HG02840 (cell line): ENCODE data around the gene TMED8.
"Not testable (repeated sequence)": the region's sequence is repeated elsewhere in the genome, so short reads cannot be mapped to it uniquely, and the experiment has no call there.

ENCODE experiments used
- ATAC-seq: cut with Tn5 transposase; IDR thresholded peaks from one replicate; pipeline ENCODE4 v1.9.1; 2021; ENCODE audit warnings: mild to moderate bottlenecking, moderate library complexity, moderate number of reproducible peaks; ENCODE audit not compliant: unreplicated experiment, low FRiP score

TMED8 gene

DNA sequence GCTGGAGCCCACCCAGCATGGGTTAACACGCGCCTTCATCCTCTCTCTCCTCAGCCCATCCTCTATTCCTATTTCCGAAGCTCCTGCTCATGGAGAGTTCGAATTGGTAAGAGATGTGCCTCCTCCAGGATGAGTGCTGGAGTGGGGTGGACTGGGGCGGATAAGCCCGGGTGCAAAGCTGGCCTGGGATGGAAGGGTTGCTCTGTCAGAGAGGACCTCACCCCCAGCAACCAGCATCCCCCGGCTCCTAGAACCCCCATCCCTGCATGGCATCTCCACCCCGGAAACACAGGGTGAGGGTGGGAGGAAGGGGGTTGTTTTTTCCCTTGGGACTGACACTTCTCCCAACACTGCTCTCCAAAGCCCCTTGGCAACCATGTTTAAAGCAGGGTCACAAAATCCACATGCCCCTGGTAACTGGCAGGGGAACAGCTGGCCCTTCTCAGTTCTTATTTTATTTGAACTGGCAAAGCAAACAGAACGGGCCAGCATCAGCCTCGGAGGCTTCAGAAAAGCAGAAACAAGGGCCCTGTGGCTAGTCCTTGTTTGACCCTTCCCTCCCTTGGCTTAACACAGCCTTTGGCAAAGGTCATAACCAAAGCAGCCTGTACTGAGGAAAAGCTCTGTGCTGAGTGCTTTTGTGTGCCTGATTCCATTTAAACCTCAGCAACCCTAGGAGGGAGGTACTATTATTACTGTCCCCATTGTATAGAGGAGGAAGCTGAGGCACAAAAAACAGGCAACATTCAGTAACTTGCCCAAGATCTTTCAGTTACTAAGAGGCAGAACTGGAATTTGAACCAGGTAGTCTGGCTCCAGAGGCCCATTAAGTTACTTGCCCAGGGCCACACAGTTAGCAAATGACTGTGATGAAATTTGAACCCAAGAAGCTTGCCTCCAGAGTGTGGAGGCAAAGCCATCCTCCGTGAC lies 51.8 kb downstream of the TMED8 start:
- ATAC-seq: no peak

DNA sequence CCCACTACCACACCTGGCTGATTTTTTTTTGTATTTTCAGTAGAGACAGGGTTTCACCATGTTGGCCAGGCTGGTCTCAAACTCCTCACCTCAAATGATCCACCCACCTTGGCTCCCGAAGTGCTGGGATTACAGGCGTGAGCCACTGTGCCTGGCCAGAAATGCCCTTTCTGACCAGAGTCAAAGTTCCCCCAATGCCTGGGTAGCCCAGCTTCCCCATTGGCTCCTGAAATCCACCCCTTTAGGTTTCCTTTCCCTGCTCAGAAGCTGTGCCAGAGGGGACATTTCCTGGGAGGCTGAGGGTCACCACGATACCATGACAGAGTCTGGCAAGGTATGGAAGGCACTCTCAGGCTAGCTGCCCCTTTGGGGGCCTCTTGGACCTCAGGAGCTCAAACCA lies 52.6 kb downstream of the TMED8 start:
- ATAC-seq: no peak

DNA sequence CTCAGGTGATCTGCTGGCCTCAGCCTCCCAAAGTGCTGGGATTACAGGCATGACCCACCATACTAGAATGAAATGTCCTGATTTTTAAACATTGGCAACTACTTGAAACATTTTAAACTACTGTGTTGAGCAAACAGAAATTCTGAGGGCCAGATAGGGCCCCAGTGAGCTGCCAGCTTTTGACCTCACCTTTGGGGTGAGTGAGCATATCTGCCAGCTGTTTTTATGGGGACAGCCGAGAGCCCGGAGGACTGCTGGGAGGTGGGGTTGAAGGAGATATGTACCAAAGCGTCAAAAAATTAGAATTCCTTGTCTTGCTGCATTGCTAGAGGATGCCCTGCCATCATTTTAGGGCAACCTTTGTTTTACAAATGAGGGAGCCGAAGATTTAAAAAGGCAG lies 53.3 kb downstream of the TMED8 start:
- ATAC-seq: no peak

DNA sequence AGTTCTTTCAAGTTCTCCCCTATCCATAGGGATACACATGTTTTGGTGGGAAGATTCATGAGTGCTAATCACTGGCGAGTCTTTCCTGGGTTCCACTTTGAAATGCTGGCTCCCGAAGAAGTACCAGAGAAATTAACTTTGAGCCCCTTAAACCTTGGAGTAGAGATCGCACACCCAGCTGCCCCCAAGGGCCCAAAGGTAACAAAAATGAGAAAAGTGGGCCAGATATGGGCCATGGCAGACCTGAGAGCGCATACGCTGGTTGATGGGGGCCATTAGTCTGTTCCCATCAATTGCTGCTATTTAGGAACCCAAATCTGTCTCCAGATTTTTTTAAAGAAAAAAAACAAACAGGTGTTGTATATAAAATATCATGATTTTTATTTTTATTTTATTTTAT lies 53.9 kb downstream of the TMED8 start:
- ATAC-seq: no peak

DNA sequence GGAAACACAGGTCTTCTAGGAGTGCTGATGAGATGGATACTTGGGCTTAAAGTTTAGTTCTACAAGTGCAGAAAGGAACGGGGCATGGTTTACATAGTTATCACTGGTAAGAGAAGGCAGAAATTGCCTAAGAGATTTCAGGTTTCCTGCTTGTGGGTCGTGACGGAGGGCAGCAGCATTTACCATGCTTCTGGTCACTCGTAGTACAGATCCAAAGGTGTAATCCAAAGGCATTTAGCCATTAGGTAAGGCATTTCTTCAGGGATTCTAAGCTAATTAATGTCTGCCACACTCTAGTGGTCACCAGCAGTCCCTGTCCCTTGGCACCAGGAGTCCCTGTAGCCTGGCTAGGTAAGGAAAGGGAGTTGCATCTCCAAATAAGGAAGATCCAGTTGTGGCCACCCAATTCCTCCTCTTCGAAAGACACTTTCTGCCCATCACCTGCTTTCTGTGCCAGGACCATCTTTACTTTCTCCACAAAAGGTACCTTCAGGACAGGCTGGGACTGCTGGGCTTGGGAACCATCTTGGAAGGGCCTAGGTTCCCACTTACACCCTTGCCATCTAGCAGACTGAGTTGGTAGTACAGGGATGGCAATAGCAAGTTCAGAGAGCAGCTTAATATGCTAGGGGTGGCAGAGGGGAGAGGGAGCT lies 54.5 kb downstream of the TMED8 start:
- no peak for ATAC-seq

DNA sequence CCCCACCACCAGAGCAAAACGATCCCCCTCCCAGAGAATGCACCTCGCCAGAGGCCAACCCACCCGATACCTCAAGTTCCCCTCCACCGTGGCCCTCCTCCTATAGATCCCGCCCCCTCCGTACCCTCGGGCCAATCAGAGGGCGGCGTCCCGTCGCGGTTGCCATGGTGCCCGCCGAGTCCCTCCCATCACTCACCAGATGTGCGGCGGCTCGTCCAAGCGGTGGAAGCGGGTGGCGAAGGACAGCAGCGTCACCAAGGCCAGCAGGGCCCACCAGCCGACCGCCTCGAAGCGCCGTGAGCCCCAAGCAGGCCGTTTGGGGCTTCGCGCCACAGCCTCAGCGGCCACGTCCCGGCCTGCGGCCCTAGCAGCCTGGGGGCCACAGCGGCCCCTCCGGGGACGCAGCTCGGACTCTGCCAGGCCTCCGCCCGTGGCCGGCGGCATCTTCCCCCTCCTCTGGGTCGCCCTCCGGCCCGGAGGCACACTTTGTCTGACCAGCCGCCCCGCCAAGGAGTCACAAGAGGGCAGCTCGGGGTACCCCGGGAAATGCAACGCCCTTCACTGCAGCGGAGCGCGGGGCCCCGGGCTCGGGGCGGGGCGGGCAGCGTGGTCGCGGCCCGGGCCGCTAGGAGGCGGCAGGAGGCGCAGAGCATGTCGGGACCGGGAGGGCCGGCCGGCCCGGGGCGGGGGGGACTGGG lies 56.5 kb downstream of the TMED8 start, which contains the start of gene POMT2:
Gene POMT2 (minus strand): TSS at position 646 of the 698 bp plus-strand sequence. CDS start 202 bp downstream, at position 444.
- peak; percentile 64 for ATAC-seq

DNA sequence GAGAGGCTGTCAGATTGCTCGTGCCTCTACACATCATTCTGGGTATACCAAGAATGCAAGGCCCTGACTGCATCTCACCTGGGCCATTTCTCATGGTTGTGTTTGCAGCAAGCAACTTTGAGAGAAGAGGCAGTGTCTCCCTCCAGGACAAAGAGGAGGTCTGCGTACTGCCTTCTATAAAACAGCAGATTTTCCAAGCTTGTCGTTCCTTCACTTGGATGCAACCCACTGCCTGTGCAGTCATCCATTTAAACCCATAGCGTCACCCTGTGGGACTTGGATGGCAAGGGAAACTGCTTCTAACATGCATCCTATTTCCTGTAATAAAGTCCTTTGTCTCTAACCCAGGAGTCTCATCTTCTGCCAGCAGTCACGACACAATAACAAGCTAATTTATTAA lies 57.5 kb downstream of the TMED8 start:
- ATAC-seq: no peak

DNA sequence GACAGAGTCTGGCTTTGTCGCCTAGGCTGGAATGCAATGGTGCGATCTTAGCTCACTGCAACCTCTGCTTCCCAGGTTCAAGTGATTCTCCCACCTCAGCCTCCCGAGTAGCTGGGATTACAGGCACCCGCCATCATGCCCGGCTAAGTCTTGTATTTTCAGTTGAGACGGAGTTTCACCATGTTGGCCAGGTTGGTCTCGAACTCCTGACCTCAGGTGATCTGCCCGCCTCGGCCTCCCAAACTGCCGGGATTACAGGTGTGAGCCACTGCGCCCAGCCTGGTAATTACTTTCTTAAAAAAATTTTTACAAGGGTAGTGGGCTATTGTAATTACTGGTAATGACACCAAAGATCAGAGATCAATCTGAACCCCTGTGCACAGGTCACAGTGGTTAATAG lies 58.1 kb downstream of the TMED8 start:
- ATAC-seq: not testable (repeated sequence)

DNA sequence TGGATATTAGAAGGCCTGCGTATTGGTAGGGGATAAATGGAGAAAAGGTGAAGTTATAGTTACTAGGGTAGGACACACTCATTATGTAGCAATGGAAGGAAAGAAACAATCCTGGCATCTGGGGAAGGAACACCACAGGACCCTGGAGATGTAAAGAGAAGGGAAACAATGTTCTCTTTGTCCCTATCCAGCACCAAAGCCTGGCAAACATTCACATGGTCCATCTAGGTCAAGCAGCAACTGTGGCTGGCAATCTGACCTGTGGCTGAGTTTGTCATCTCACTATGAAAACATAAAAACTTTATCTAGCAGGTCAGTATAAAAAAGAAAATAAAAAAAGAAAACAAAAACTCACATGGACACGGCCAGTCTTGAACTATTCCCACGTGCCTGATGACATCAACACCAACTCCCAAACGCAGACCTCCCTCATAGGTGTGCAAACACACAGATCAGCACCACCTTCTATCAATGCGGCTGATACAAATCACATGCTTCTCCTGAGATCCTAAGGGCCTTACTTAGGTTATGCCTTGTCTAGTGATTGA lies 58.8 kb downstream of the TMED8 start:
- no peak for ATAC-seq

DNA sequence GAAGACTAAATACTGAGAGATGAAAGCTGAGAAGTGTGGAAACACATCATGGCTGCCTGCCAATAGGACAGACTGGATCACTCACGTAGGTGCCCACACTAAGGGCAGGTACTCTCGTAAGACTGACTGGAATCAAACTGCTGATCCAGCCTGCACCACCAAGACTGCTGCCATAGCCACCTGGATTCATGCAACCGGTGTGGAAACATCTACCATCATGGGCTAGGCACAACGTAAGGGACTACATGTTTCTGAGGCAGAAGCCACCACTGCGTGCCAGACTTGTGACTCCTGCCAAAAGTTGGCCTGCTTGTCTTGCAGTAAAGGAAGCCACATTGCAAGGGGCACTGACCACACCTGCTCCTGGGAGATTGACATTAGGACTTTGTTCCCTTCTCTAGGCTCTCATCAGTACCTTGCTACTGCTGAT lies 60.0 kb downstream of the TMED8 start:
- no peak for ATAC-seq

DNA sequence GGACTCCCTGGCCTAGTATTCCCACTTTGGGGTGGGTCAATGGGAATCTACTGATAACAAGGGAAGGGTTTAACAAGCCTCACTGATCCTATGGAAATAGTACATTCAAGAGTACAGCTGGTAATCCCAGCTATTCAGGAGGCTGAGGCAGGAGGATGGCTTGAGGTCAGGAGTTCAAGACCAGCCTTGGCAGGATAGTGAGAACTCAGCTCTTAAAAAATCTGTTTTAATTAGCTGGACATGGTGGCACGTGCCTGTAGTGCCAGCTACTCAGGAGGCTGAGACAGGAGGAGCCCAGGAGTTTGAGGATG lies 60.7 kb downstream of the TMED8 start:
- ATAC-seq: no peak

DNA sequence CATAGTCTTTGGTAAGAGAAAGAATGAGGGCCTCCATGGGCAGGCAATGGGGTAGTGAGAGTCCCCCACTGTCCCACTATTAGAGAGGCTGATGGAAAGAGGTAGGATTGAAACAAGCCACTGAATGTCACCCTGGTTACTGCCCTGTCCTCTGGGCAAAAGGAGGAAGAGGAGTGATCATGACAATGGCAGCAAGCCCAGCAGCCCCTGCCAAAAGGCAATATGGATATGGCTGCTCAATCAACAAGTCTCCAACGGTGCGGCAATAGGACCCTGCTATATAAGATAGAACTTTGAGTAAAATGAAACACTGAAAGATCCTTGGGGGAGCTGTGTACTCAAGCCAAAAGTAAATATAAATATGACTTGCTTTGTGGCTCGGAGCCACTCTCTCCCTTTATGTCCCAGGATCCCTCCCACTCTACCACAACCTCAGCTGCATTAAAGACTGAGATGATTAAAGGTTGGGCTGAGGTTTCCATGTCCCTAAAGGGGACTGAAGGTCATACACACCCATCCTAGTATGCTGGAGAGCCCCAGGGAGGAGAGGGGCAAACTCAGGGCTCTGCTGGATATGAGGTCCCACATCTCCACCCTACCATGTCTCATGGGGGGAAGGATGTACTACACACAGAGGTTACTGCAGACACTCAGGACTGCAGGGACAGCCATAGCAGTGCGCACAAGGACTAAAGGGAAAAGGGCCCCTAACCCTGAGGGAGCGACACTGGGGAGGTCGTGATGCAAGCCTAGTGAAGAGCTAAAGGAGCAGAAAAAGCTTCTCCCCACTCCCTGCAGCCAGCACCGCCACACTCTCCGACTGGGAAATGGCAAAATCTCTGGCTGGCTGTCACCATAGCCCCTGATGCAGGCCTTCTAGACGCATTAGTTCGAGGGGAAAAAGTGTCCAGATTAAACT lies 62.1 kb downstream of the TMED8 start:
- ATAC-seq: no peak

DNA sequence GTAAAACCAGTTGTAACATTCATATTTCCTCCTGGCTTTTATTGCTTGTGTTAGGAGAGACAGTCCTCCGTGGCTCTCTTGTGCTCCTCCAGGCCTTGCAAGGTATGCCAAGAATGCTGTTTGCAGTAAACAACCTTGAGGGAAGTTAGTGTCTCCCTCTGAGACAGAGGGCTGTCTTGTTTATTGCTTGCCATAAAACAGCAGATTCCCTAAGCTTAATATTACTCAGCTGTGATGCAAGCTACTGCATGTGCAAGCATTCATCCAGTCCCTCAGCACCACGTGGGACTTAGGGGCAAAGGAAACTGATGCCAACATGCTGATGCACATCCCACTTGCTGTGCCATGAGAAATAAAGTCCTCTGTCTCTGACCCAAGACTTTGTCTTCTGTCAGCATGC lies 62.9 kb downstream of the TMED8 start:
- no peak for ATAC-seq

DNA sequence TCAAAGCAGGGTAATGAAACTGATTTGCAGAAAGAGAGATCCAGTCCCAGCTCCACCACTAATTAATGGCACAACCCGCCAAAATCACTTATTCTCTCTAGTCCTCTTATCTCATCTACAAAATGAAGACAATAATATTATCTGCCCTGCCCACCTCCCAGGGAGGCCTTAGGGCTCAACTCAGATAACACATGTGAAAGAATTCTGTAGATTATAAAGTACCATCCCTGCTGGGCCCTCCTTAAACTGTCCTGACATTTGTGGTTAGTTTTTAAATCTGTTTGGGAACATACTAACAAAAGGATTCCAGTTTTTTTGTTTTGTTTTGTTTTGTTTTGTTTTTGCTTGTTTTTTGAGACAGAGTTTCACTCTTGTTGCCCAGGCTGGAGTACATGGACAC lies 63.5 kb downstream of the TMED8 start:
- ATAC-seq: no peak

DNA sequence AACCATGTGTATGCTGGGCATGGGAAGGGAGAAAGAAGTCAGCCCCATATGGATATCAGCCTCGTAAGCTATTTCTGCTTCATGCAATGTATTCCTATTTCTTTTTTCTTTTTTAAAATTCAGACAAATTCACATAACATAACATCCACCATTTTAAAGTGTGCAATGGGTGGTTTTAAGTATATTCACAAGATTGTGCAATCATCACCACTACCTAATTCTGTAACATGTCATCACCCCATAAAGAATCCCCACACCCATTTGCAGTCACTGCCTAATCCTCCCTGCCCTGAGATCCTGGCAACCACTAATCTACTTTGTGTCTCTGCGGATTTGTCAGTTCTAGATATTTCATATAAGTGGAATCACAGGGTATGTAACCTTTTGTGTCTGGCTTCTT lies 65.7 kb downstream of the TMED8 start:
- ATAC-seq: no peak

DNA sequence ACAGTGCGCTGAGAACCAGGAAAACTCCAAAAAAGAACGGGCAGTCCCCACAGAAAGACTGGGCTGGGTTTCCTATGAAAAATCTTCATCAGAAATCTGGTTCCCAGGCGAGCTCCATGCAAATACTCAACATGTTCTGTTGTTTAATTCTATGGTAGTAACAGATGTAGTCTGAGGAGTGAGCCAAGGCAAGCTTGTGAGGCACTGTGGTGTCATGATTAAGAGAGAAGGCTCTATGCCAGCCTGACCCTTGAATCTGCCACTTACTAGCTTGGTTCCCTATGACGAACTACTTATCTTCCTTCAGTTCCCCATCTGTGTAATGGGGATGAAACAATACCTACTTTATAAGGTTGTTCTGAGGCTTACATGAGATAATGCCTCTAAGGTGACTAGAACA lies 66.9 kb downstream of the TMED8 start:
- no peak for ATAC-seq

DNA sequence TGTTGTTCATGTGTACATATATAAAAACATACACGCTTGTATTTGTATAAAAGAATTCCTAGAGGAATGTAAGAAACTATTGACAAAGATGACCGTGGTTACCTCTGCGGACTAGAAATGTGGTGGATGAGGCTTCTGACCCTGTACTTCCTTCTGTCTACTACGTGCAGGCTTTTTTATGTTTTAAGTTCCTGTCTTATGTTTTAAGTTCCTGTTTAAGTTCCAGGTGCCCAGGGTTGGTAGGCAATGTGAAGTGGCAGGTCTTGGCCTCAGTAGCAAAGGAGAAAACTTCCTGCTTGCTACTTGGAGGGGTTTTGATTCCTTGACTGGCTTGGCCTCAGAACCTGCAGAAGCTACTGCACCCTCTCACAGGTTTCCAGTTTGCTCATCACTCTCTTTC lies 67.8 kb downstream of the TMED8 start:
- no peak for ATAC-seq

DNA sequence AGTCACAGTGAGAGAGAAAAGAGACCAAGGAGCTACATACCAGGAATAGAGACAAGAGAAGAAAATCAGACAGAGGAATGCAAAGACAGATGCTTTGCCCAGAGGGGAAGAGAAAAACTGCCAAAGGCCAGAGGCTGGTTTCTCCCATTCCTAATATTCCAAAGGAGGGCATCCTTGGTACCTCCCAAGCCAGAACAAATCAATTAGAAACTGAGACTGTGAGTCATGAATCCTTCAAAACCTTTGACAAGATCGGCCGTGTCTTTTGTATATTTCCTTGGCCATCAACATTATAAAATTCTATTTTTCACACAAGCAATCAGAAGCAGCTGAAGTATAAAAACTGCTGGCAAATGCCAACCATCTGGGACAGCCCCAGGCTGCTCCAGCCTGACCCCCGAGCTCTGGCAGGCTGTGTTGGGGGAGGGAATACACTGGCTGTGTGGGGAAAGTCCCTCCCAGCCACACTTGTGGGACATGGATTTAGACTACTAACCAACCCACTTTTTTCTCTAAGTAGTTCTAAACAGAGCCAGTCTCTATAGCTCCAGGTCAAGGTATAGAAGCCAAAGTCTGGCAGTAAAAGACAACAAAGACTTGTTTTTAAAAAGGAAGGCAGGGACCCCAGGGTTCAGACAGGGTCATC lies 69.9 kb downstream of the TMED8 start:
- ATAC-seq: no peak

DNA sequence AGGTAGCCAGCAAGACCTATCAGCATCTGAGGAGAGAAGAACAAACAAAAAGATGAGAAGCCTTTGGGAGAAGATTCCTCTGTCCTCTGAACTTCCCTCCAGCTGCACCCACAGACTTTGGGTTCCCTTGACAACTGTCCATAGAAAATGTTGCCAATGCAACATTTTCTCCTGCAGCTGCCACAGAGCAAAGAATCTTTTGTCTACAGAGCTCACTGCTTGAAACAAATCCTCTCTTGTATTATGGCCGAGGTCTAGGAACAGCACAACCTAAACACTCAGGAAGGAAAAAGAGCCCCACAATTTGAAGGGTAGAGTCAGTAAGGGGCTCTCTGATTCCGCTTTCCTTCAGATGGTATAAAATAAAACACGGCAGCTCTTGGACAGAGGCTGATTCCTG lies 70.5 kb downstream of the TMED8 start:
- no peak for ATAC-seq

DNA sequence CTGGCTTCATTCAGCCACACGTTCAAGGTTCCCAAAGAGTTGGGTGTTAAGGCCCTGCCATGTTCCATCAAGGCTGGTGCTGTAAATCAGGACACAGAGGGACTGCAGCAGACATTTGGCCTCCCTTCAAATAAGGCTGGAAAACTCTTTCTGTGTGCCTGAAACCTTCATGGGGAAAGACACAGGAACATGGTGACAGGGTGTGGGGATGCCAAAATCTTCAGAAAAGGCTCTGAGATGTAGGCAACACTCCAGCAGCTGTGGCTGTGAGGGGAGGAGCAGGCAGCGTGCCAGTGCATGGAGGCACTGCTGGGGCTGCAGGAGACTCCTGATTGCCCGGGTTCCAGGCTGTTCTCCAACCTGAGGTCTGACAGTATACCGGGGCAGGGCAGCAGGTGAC lies 71.2 kb downstream of the TMED8 start:
- no peak for ATAC-seq
